COLO829 (cell line): ENCODE data around the gene DGAT2L6.
"Not testable (repeated sequence)": the region's sequence is repeated elsewhere in the genome, so short reads cannot be mapped to it uniquely, and the experiment has no call there.

Source experiments
- DNase-seq: peaks from one replicate; pipeline ENCODE4 v3.0.0; 2012; ENCODE audit warnings: low spot score

DGAT2L6 gene

GRCh38 chrX:70196961-70197720, 19.9 kb downstream of the DGAT2L6 start:
- no peak for DNase-seq

GRCh38 chrX:70201732-70202131, 24.4 kb downstream of the DGAT2L6 start:
- no peak for DNase-seq

DNA sequence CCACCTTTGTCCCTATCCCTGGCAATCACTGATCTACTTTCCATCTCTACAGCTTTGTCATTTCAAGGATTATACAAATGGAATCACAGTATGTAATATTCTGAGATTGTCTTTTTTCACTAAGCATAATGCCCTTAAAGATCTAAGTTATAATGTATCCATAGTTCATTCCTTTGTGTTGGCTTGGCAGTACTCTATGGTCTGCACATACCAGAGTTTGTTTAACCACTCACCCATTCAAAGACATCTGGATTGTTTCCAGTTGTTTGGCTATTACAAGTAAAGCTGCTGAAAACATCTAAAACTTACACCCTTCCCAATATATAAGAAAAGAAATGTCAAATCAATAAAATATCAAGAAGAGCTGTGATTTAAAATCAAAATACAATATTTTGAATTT, 31.2 kb downstream of the DGAT2L6 start:
- DNase-seq, result no peak

DNA sequence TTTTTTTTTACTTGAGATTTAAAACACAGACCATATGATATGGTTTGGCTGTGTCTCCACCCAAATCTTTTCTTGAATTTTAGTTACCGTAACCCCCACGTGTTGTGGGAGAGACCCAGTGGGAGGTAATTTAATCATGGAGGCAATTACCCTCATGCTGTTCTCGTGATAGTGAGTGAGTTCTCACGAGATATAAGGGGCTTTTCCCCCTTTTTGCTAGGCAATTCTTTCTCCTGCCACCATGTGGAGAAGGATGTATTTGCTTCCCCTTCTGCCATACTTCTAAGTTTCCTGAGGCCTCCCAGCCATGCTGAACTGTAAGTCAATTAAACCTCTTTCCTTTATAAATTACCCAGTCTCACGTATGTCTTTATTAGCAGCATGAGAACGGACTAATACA, 32.3 kb downstream of the DGAT2L6 start:
- DNase-seq, result not testable (repeated sequence)

GRCh38 chrX:70219938-70220764, 42.9 kb downstream of the DGAT2L6 start:
- no peak for DNase-seq

- no peak for DNase-seq
Observed at GRCh38 chrX:70226048-70226447, 48.8 kb downstream of the DGAT2L6 start.

GRCh38 chrX:70226687-70227086, 49.4 kb downstream of the DGAT2L6 start:
- DNase-seq, result no peak

- DNase-seq, result no peak
Observed at GRCh38 chrX:70231666-70232065, 54.4 kb downstream of the DGAT2L6 start.

DNA sequence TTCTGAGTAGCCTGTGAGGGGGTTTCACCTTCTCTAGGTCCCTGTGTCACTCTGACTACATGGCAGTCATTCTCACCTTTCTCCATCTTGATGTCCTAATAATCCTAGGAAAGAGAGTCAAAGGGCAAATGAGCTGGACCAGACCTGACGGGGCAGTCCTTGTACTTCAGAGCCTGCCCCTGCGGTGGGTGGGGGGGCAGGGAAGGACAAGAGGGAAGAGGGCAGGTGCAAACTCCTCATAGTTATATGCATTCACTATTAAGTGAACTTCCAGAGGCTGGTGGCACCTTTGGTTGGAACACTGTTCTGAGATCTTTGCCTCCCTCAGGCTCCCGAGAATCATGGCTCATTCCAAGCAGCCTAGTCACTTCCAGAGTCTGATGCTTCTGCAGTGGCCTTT, 57.1 kb downstream of the DGAT2L6 start, which contains the start of gene AWAT1:
TSS of gene AWAT1 (plus strand) at position 301 of the 400 bp plus-strand sequence. CDS start at position 342, 41 bp downstream.
- DNase-seq, result no peak

DNA sequence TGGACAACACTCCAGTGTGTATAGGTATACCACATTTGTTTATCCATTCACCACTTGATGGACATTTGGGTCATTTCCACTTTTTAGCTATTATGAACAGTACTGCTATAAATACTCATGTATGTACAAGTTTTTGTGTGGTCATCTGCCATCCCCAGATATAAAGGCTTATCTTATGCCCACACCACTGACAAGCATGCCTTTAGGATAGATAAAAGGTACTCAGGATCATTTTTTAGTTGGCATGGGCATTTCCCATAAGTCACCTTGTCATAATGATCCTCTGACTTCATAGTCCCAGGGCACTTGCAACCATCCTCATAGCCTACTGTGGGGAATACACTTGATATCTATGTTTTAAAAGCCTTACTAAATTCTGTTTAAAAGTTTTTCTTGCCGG, 63.5 kb downstream of the DGAT2L6 start:
- DNase-seq, result no peak

- no peak for DNase-seq
Observed at GRCh38 chrX:70241501-70241900, 64.2 kb downstream of the DGAT2L6 start.

GRCh38 chrX:70243601-70244000, 66.3 kb downstream of the DGAT2L6 start:
- not testable (repeated sequence) for DNase-seq

DNA sequence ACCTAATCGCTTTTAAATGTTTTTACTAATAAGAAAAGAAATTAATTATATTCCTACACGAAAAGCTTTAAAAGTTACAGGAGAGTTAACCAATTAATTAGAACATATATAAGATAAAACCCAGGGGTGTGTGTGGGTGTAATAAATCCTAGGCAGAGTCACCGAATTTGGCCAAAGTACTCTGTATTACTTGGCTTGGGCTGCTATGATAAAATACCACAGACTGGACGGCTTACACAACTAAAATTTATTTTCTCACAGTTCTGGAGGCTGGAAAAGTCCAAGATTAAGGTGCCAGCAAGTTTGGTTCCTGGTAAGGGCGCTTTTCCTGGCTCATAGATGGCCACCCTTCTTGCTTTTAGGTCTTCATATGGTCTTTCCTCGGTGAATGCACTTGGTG, 67.6 kb downstream of the DGAT2L6 start:
- DNase-seq, result no peak

GRCh38 chrX:70247252-70247651, 70.0 kb downstream of the DGAT2L6 start:
- no peak for DNase-seq

GRCh38 chrX:70252491-70252890, 75.2 kb downstream of the DGAT2L6 start:
- DNase-seq, result no peak

- no peak for DNase-seq
Observed at GRCh38 chrX:70253377-70254062, 76.2 kb downstream of the DGAT2L6 start.

DNA sequence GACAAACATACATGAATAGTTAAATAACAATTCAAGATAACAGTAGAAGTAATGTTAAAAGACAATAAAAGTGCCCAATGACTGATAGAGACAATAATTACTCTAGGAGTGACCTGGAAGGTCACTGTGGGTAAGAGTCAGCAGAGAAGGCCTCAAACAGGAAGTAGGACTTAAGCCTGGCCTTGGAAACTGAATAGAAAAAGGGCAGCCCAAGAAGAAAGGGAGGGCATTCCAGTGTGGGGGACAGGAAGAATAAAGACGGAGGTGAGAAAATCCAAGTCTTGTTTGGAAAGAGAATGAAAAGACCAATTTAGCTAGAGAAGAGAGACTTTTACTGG, 76.7 kb downstream of the DGAT2L6 start:
- no peak for DNase-seq

DNA sequence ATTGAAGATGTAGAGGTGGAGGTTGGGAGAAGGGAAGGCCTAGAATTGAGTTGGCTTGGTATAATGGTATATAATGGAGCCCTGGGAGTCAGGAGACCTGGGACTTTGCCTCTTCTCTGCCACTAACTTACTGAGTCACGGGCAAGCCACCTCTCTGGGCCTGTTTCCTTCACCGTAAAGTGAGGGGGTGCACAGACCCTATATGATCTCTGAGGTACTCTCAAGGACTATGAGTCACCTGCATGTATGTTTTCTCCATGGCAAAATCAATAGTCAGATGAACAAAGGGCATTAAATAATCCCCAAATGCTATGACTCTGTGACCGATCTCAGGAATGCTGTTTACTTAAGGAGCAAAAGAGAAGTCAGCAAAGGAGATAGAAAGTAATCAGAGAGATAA, 77.6 kb downstream of the DGAT2L6 start:
- no peak for DNase-seq
